GM21367 (cell line): ENCODE data around the gene C10orf53.

Source experiments
- ATAC-seq: cut with Tn5 transposase; IDR thresholded peaks from one replicate; pipeline ENCODE4 v1.9.1; 2021; ENCODE audit not compliant: unreplicated experiment

Gene C10orf53, protein sequence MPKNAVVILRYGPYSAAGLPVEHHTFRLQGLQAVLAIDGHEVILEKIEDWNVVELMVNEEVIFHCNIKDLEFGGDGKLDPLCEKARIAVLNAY

DNA sequence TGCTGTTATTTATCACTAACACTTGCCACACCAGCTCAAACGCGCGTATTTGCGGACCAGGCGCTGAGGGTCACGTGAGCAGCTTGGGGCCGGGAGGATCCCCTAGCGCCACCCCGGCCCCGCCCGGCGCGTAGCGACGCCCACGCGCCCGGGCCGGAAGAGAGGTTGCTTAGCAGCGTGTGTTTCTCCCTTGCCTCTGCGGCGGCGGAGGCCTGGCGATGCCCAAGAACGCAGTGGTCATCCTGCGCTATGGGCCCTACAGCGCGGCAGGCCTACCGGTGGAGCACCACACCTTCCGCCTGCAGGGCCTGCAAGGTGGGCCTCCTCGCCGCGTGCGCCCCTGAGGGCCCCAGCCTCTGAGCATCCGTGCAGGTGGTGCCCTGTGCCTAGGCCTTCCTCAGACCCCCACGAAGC is at the start of gene C10orf53:
C10orf53 (plus strand) TSS at position 172 of the 414 bp plus-strand sequence; CDS start at position 219, 47 bp downstream.
- no peak for ATAC-seq

DNA sequence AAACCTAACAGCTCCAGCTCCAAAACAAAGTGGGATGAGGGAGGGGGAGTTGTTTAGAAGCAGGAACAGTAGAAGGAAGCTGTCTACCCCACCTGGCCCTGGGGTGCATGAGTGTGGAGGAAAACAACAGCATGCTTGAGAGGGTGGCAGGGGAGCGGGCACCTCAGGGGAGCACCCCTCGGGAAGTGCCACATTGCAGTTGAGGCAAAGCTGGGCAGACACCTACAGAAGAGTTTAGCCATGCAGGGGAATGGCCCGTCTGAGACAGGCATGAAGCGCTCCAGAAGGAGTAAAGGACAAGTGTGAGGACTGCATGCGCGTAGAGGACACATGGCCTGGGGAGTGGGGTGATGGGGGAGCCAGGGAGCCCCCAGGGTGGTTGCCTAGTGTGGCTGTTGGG is 47.5 kb upstream of the C10orf53 start:
- ATAC-seq = no peak

DNA sequence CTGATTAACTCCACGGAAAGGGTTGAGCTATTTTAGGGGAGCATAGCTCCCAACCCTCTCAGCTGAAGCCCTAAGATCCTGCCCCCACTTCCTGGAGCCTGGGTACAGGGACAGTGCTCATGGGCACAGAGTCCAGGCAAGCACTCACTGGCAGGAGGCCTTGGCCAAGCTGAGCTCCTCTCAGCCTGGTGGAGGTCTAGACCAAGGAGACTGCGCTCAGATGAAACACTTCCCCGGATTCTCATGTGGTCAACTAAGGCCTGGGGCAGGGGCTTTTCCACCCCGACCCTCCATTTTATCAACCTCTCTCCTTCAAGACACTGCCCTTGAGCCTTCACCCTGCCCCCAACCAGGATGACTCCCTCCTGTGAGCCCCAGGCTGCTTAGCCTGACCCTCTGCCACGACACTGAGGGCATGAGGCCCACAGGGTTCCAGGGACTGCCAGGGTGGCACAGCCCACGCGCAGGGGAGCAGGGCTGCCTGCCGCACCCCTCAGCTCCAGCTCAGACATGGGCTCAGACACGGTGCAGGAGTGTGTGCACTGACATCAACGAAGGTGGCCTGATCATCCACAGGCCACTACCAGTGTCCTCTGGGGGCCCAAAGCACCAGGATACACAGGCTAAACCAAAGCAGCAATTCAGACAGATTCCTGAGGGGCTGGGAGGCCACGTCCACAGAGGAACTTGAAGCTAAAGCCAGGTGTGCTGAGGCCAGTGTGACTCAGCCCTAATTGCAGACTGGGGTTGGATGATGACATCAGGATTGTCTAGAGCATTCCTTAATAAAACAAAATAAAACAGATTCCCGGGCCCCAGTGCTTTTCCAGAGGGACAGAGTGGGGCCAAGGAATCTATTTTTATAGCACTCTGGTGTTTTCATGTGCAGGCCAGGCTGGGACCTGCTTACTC is 46.8 kb upstream of the C10orf53 start:
- no peak for ATAC-seq

DNA sequence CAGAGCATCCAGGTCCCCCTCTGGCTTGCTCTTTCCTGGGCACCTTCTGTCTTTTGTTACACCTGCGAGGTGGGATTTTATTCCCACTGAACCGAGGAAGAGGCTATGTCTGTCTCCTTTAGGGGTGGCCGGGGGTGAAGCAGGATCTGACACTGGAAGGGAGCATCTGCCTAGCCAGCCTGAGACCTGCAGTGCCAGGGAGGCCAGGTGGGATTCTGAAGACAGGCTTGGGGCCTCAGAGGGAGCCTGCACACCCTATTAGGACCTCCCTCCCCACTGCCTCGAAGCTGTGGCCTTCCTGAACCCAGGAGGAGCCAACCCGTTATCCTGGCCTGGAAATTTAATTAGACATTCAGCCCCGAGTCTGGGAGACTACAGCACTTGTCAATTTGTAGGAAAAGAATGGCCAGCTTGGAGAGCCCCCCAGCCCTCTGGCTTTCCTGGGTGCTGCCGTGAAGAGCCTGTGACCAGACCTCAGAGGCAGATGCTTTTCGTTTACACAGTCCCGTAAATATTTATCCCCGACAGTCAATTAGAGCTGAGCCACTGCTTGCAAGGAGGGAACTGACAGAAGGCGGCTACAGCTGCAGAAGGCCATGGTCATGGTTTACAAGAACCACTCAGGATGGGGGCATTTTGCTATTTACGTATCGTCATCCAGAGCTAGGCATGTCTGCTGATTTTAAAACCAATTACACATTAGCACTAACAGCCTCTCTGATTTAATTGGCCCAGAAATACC is 46.0 kb upstream of the C10orf53 start:
- no peak for ATAC-seq

DNA sequence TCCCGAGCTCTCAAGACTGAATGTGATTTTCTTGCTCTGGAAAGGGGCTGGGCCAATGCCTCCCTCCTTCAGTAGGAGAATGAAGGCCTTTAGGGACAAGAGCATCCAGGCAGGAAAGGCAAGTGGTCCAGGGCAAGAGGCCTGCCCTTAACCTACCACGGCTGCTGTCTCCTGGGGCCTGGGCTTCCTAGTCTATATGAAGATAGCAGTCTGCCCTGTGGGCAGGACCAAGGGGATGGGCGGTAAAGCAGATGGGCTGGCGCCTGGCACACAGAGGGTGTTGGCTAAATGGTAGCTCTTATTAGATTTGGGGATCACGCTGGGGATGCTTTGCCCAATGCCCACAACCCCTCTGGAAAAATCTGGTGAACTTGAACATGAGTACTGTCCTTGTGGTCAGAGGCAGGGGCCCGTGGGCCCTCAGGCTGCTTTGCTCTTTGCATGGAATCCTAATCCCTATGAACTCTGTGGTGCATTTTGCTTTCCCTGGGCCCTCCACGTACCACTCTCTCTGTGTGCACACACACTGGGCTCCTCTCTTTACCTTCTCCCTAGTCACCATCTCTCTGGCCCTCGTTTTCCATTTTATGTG is 45.3 kb upstream of the C10orf53 start:
- no peak for ATAC-seq

DNA sequence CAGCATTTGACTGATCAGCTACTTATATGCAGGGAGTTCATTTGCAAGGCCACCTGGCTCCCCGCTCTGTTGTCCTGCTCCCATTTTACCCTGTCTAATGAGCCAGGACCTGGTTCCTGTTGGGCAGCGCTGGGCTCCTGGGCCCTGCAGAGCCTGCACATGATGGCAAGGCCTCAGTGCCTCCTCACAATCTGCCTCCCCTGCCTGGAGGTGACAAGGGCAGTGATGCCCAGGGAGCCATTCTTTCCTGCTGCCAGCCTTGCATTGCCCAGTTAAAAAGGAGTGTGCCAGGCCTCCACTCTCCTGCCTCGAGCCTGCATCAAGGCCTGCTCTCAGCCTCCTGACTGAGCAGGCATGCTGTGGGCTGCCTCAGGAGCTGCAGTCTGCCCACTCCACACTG is 37.1 kb upstream of the C10orf53 start:
- no peak for ATAC-seq

DNA sequence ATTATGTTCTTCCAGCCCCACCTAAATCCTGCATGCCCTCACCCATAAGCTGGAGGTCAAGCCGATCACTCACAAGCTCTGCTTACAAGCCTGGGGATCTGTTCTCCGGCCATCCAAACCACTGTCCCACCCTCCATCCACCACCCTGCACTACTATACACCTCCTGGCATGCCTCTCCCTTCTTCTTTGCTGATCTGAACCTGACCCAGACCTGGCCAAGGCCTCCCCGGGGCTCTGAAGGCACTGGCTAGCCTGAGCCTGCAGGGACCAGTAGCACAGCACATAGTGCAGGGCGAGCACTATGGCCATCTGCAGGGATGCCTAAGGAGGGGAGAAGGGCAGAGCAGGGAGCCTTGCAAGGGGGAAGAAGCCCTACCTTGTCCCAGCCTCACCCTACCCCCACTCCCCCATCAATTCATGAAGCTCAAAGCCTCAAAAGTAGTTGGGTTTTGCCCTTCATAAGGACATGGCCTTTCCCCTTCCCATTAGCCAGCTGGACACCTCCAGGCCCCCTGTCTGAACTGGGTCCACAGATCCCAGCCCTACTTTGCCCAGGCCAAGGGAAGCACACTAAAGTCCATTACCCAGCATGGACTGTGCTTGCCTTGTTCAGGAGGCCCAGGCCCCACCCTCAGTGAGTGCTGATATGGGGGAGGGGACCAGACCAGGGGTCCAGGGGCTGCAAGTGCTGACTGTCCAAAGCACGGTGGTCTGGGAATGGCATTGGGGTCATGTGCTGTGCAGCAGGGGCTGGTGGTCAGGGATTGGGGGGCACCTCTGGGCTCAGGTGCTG is 36.0 kb upstream of the C10orf53 start:
- no peak for ATAC-seq

DNA sequence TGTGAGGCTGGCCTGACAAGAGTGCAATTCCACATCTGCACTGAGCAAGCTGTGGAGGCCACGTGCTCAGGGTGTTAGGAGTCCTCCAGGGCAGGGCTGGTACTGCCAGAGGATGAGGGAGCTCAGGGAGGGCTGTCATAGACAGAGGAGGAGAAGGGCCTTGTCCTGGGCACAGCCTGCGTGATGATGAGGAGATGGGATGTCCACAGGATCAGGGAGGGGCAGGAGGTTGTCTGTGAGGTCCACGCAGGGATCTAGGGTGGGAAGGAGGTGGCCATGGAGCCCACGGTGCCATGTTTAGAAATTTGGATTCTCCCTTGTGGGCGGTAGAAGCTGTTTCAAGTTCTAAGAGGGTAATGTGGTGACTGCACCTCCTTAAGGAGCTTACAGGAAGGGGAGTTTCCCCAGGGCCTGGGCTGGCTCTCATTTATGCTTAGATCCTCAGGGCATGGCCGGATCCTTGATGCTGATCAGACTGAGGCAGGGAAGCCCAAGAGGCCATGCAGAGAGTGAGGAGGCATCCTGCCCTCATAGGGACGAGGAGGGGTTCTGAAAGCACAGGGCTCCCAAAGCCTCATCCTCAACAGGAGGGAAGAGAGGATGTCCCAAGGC is 35.3 kb upstream of the C10orf53 start:
- no peak for ATAC-seq

DNA sequence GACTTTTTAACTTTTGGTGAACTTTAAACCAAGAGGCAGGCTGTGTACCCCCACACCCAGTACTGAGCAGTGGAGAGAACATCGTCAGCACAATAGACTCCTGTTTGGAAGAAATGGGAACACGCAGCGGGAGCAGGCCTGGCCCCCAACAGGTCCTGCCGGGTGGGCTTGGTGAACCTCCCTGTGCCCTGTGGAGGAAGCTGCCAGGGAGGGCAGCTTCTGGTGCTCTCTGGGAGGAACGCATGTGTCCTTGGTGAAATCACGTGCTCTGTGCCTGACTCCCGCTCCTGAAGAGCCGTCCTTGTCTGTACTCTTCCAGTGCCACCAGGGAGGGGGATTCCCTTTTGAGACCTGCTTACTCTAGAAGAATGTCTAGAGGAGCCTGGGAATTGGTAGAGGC is 34.0 kb upstream of the C10orf53 start:
- ATAC-seq = no peak

DNA sequence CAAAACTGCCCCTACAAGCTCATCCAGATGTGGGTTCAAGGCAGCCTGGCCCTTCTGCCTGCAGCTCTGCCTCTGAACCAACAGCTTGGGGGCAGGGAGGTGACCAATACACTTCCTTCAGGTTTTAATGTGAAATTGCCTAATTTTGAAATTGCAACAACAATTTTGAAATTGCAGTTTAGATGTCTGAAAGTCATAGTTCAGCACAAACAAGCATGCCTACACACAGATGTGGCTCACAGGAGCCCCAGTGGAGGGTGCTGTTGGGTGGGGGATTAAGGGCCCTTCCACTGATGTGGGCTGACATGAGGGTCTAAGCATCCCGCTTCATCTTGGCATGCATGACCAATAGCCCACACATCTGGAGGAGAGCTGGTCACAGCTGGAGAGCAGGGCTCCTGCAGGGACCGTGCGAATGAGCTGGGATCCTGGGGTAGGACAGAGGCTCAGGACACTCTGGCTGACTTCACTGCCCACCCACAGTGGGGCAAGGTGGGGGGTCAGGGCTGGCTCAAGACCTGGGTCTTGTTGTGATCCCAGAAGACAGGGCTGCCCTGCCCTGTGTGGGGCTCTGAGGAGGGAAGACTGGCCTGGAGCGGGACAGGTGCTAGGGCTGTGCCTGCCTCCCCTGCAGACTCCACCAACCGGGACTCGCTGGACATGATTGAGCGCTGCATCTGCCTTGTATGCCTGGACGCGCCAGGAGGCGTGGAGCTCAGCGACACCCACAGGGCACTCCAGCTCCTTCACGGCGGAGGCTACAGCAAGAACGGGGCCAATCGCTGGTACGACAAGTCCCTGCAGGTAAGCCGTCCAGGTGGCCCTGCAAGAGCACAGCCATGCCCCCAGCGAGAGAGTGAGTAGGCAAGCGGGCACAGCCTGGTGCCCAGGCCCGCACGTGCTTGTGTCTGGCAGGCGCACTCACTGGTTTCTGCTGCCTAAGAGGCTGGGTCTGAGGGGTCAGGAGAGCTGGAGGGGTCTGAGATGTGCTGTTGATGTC is 33.3 kb upstream of the C10orf53 start:
- ATAC-seq = no peak

DNA sequence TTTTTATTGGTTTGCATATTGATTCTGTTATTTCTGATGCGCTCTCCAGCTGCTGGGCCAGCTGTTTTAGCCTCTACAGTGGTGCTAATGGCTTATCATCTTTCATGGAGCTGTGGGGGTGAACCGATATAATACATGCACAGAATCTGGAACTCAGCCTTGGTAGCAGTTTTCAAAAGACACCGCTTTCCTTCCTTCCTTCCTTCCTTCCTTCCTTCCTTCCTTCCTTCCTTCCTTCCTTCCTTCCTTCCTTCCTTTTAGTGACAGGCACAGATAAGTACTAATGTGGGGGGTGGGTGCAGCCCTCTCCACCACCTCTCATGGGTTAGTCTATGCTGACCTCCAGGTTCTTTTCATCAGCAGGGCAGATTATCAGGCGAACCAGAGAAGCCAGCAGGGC is 31.9 kb upstream of the C10orf53 start:
- no peak for ATAC-seq

DNA sequence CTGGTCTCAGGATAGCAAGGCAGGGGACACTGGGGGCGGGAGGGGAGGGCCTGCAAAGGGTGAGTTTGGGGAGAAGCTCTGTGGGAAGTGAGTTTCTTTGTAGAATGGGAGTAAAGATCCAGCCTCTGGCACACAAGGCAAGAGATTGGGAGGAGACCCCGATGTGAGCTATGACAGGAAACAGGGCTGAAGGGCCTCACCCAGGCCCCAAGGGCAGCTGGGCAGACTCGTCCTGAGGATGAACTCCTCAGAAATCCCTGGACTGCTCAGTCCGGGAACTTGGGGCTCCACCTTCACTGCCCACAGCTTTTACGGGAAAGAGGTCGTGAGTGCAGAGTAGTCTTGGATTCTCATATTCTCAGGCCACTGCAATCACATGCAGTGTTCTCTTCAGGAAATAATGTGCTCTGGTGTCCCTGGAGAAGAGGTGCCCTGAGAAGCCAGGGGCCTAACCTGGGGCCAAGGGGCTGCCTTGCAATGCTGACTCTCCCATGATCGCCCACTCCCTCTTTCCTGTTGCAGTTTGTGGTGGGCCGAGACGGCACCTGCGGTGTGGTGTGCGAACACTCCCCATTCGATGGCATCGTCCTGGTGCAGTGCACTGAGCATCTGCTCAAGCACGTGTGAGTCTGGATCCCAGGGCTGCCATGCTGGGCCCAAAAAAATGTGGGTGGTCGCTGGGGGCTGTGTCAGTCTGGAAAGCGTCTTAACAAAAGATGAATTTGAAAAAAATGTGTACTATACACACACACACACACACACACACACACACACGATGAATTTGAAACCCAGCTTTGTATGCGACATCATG is 31.3 kb upstream of the C10orf53 start:
- ATAC-seq = no peak

DNA sequence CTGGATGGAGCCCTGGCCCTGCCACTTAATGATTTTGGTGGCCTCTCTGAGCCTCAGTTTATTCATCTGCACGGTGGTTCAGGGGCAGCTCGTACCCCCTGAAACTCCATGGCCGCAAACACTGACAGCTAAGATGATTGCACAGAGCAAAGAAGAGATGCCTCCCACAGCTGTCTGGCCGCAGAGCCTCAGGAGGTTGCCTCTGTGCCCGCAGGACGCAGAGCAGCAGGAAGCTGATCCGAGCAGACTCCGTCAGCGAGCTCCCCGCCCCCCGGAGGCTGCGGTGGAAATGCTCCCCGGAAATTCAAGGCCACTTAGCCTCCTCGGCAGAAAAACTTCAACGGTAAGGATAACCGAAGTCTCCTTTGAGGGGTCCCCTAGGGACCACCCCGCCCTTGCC is 30.2 kb upstream of the C10orf53 start:
- peak; percentile 65 for ATAC-seq

DNA sequence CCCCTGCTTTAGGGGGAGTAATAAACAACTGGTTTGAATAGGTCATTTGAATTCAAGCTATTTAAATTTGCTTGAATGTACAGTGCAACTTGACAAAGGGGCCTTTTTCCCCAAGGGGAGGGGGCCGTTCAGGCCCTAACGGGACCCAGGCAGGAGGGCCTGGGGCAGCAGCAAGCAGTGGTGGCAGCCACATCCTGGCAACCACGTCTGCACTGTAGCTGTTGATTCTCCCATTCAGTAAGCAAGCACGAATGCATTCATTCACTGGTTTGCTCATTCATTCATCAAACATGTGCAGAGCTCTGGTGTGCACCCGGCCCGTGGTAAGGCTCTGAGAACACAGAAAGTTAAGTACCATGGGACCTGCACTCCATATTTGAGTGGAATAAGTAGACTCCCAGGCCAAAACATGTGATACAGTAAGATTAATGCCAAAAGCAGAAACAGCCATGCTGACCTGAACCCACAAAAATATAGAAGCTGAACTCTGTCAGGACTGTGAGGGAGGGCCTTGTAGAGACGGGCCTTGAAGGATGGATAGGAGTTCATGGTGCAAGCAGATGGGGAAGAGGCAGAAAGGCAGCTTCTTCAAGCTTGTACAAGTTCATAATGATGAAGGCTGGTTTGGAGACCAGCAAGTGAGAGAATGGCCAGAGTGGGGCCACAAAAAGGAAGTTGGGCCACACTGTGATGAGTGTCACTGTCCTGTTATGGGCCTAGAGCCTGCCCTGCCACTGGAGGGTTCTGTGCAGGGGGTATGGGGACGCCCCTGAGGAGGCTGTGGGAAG is 29.3 kb upstream of the C10orf53 start:
- ATAC-seq = no peak

DNA sequence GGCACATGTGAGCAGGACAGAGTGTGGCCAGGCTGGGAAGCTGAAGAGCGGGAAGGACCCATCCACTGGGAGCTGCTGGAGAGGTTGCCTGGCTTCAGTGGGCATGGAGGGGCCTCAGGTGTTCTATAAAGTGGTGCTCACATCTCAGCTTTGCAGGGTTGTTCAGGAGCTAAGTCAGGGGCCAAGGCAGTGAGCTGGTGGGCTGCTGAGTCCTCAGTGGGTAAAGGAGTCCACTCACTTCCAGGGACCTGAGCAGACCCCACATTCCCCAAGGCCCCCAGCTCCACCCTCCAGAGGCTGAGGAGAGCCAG is 28.8 kb upstream of the C10orf53 start:
- ATAC-seq = no peak

DNA sequence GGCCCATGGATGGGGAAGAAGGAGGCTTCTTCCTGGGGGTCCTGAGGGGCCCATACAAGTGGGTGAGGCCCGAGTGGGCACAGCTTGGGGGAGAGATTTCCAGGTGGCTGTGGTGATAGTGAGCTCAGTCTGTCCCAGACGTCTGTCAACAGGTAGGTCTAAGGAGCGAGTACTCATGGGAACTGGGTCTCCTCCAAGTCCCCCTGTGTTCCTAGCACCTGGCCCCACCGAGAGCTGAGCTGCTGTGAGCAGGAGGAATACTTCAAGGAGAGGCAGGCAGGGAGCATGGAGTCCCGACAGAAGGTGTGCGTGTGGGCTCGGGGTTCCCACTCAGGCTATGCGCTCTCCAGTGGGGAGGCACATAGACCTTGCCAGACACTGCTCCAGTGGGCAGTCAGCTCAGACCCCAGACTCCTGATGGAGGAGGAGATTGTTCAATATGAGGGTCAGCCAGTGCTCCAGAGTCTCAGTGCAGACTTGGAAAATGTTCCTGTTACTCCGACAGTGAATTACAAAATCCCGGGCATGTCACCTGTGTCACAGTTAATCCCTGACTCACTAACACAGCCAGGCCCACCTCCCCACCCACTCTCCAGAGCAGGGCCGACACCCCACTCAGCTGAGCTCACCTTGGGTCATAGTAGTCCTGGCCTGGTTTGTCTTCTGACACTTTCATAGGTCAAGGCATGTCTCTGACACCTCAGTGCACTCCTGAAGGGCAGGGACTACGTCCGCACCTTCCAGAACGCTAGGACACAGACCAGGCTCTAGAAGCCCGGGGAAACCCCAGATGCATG is 28.2 kb upstream of the C10orf53 start:
- no peak for ATAC-seq

DNA sequence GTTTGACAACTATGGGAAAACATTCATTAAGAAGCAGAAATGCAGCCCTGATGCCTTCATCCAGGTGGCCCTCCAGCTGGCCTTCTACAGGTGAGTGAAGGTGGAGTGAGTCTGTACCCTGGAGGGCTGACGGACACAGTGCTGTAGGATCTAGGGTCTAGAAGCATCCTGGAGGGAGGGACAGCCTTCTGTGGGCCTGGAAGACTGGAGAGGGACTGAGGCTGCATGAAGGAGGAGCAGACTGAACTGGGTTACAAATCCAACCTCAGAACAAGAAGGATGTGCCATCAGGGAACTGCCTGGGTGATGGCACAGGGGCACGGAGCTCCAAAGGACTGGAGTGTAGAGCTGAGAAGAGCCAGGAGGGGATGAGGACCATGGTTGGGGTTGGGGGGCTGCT is 27.5 kb upstream of the C10orf53 start:
- ATAC-seq = no peak
